H1 (cell line): Measurements from ENCODE around the gene OR5AC2. TPM values are rescaled to one million over a fixed set of nuclear protein-coding genes. Genes with fewer than 3 reads are reported as not detected.

ENCODE experiments used
- CTCF ChIA-PET: fragments of 300-600 bp; sonication (Branson Sonifier 250); formaldehyde crosslinking; loops from one replicate; lab custom pipeline; 2021; ENCODE audit not compliant: partially characterized antibody; lab: Charles Lee
- POLR2A ChIA-PET: fragments of 300-600 bp; sonication (Branson Sonifier 250); formaldehyde crosslinking; loops from one replicate; lab custom pipeline; 2021; ENCODE audit warnings: inconsistent platforms; ENCODE audit not compliant: partially characterized antibody; lab: Charles Lee
- DNase-seq, 2 experiments: peaks; one replicate each; pipeline versions ENCODE4 v3.0.0 to v3.0.0-alpha.2; 2010 to 2022; ENCODE audit warnings: low spot score in 2 of 2, low read depth in 1 of 2, mixed read lengths in 1 of 2
- FAIRE-seq: peaks from 2 replicates; lab custom pipeline; 2011; peaks lifted over from hg19 to GRCh38; lab: Jason Lieb, UNC
- H2AFZ ChIP-seq: 2 replicates; pipeline ENCODE4 v1.8.1; 2012; ENCODE audit warnings: low read length, inconsistent platforms
- H2AK5ac ChIP-seq: 2 replicates; pipeline ENCODE4 v1.6.1; 2013; ENCODE audit warnings: low read depth, low read length
- H2BK120ac ChIP-seq: replicated peaks from 2 replicates; pipeline ENCODE3; 2013; ENCODE audit warnings: low read depth, low read length, inconsistent platforms
- H2BK12ac ChIP-seq: 2 replicates; pipeline ENCODE4 v1.6.1; 2013; ENCODE audit warnings: low read depth, low read length
- H2BK15ac ChIP-seq: 2 replicates; pipeline ENCODE4 v1.6.1; 2013; ENCODE audit warnings: low read length
- H2BK20ac ChIP-seq: 2 replicates; pipeline ENCODE4 v1.6.1; 2013; ENCODE audit warnings: low read length
- H2BK5ac ChIP-seq: 2 replicates; pipeline ENCODE4 v1.6.1; 2013; ENCODE audit warnings: low read depth, low read length
- H3K14ac ChIP-seq: 2 replicates; pipeline ENCODE4 v1.6.1; 2013; ENCODE audit warnings: inconsistent platforms; ENCODE audit not compliant: insufficient read length
- H3K18ac ChIP-seq: 2 replicates; pipeline ENCODE4 v1.6.1; 2013; ENCODE audit warnings: low read length; ENCODE audit errors: extremely low read depth
- H3K23ac ChIP-seq: 2 replicates; pipeline ENCODE4 v1.6.1; 2013; ENCODE audit warnings: inconsistent platforms; ENCODE audit not compliant: insufficient read length
- H3K23me2 ChIP-seq: 2 replicates; pipeline ENCODE4 v1.6.1; 2013; ENCODE audit warnings: low read depth, low read length
- H3K27ac ChIP-seq: 2 replicates; pipeline ENCODE4 v1.6.1; 2011; ENCODE audit warnings: low read depth, low read length, inconsistent platforms
- H3K27me3 ChIP-seq, 4 experiments: replicated peaks in 1 of 4; 1 replicate in 1 of 4; 2 replicates in 3 of 4; pipeline versions ENCODE4 v1.6.1 to v1.8.1; 2011 to 2013; ENCODE audit warnings: low read length in 3 of 4, mild to moderate bottlenecking in 3 of 4, inconsistent platforms in 2 of 4, mixed read lengths in 2 of 4, moderate library complexity in 1 of 4; ENCODE audit not compliant: control insufficient read depth in 3 of 4, insufficient read depth in 3 of 4; ENCODE audit errors: extremely low read depth in 1 of 4
- H3K36me3 ChIP-seq, 4 experiments: 2 replicates each; pipeline versions ENCODE4 v1.6.1 to v1.8.1; 2011 to 2013; ENCODE audit warnings: mild to moderate bottlenecking in 4 of 4, low read length in 3 of 4, moderate library complexity in 2 of 4, control low read depth in 1 of 4, inconsistent platforms in 1 of 4; ENCODE audit not compliant: insufficient read depth in 4 of 4, control insufficient read depth in 2 of 4
- H3K4ac ChIP-seq: replicated peaks from 2 replicates; pipeline ENCODE3; 2013; ENCODE audit warnings: low read length, low read depth, mixed read lengths, inconsistent platforms; ENCODE audit not compliant: insufficient read length
- H3K4me1 ChIP-seq, 4 experiments: replicated peaks in 1 of 4; 1 replicate in 1 of 4; 2 replicates in 3 of 4; pipeline versions ENCODE4 v1.6.1 to v1.8.1; 2011 to 2013; ENCODE audit warnings: low read length in 3 of 4, inconsistent platforms in 2 of 4, mixed read lengths in 1 of 4; ENCODE audit not compliant: insufficient read depth in 4 of 4, control insufficient read depth in 3 of 4
- H3K4me2 ChIP-seq, 2 experiments: 2 replicates each; pipeline versions ENCODE4 v1.6.1 to v1.8.1; 2011 to 2013; ENCODE audit warnings: low read depth in 2 of 2, low read length in 2 of 2, control low read depth in 1 of 2, inconsistent platforms in 1 of 2, mild to moderate bottlenecking in 1 of 2; ENCODE audit not compliant: insufficient read depth in 1 of 2
- H3K4me3 ChIP-seq, 4 experiments: fragments of 200-600, 300-600 bp in 1 of 4; sonication (generic), shearing (Covaris generic), sonication (Bioruptor Twin) in 1 of 4; 2 replicates each; pipeline versions ENCODE4 v1.5.1 to v1.8.1; 2011 to 2016; ENCODE audit warnings: low read length in 4 of 4, low read depth in 3 of 4, control low read depth in 2 of 4, inconsistent platforms in 2 of 4, mild to moderate bottlenecking in 2 of 4, mixed read lengths in 1 of 4, moderate library complexity in 1 of 4; ENCODE audit not compliant: insufficient read depth in 2 of 4; ENCODE audit errors: extremely low read depth in 1 of 4
- H3K56ac ChIP-seq: replicated peaks from 2 replicates; pipeline ENCODE3; 2013; ENCODE audit warnings: low read depth, mild to moderate bottlenecking, mixed read lengths, low read length, inconsistent platforms; ENCODE audit not compliant: insufficient read length
- H3K79me1 ChIP-seq: 2 replicates; pipeline ENCODE4 v1.6.1; 2013; ENCODE audit warnings: low read depth, low read length, control low read depth
- H3K79me2 ChIP-seq, 2 experiments: 2 replicates each; pipeline versions ENCODE4 v1.6.1 to v1.8.1; 2012 to 2013; ENCODE audit warnings: low read length in 2 of 2, mild to moderate bottlenecking in 2 of 2, inconsistent platforms in 1 of 2; ENCODE audit not compliant: insufficient read depth in 2 of 2, control insufficient read depth in 1 of 2
- H3K9ac ChIP-seq, 4 experiments: replicated peaks in 1 of 4; 1 replicate in 1 of 4; 2 replicates in 3 of 4; pipeline versions ENCODE4 v1.6.1 to v1.8.1; 2011 to 2013; ENCODE audit warnings: low read depth in 3 of 4, low read length in 3 of 4, control low read depth in 2 of 4, mild to moderate bottlenecking in 2 of 4, moderate library complexity in 2 of 4, inconsistent platforms in 1 of 4; ENCODE audit errors: extremely low read depth in 1 of 4
- H3K9me3 ChIP-seq, 2 experiments: 2 replicates each; pipeline versions ENCODE4 v1.6.1 to v1.8.1; 2012 to 2013; ENCODE audit warnings: mild to moderate bottlenecking in 2 of 2, moderate library complexity in 2 of 2, control low read depth in 1 of 2, inconsistent platforms in 1 of 2, low read depth in 1 of 2, low read length in 1 of 2, mixed read lengths in 1 of 2; ENCODE audit not compliant: insufficient read depth in 2 of 2
- H4K20me1 ChIP-seq, 2 experiments: replicated peaks in 1 of 2; 2 replicates each; pipeline versions ENCODE3 to v1.8.1; 2011 to 2013; ENCODE audit warnings: inconsistent platforms in 2 of 2, low read length in 2 of 2, mild to moderate bottlenecking in 1 of 2; ENCODE audit not compliant: insufficient read depth in 2 of 2, control insufficient read depth in 1 of 2
- H4K5ac ChIP-seq: 2 replicates; pipeline ENCODE4 v1.6.1; 2013; ENCODE audit warnings: low read length, low read depth, mixed read lengths, inconsistent platforms; ENCODE audit not compliant: insufficient read length
- H4K8ac ChIP-seq: 2 replicates; pipeline ENCODE4 v1.8.0; 2013; ENCODE audit warnings: mild to moderate bottlenecking, moderate library complexity, low read length, inconsistent platforms; ENCODE audit not compliant: insufficient read depth; ENCODE audit errors: extremely low read depth
- H4K91ac ChIP-seq: replicated peaks from 2 replicates; pipeline ENCODE3; 2013; ENCODE audit warnings: low read length, mixed read lengths, inconsistent platforms; ENCODE audit not compliant: insufficient read length
- ATF3 ChIP-seq: IDR thresholded peaks from 2 replicates; pipeline ENCODE4 v1.6.1; 2011; ENCODE audit warnings: low read depth, mild to moderate bottlenecking, low read length; ENCODE audit not compliant: insufficient read depth
- BCL11A ChIP-seq, 2 experiments: IDR thresholded peaks; one replicate each; pipeline ENCODE4 v1.6.1; 2011; ENCODE audit warnings: low read depth in 2 of 2, low read length in 2 of 2, mild to moderate bottlenecking in 2 of 2
- CTCF ChIP-seq, 3 experiments: IDR thresholded peaks; 1 replicate in 2 of 3; 2 replicates in 1 of 3; pipeline versions ENCODE4 v1.5.1 to v1.6.1; 2011; ENCODE audit warnings: low read length in 3 of 3, mild to moderate bottlenecking in 3 of 3, inconsistent platforms in 2 of 3, low read depth in 1 of 3, moderate library complexity in 1 of 3; ENCODE audit not compliant: insufficient read depth in 1 of 3; ENCODE audit errors: control extremely low read depth in 1 of 3
- KDM4A ChIP-seq: IDR thresholded peaks from one replicate; pipeline ENCODE4 v1.7.1; 2012; ENCODE audit warnings: low read depth, mild to moderate bottlenecking, moderate library complexity, low read length, inconsistent platforms; ENCODE audit not compliant: severe bottlenecking
- NANOG ChIP-seq: IDR thresholded peaks from 2 replicates; pipeline ENCODE4 v1.6.1; 2011; ENCODE audit warnings: low read length, low read depth, mild to moderate bottlenecking, inconsistent platforms; ENCODE audit not compliant: insufficient read depth, poor library complexity, severe bottlenecking
- RFX5 ChIP-seq: IDR thresholded peaks from 2 replicates; pipeline ENCODE4 v1.6.1; 2011; ENCODE audit warnings: low read depth, low read length, improper control_type of control experiment, borderline replicate concordance
- SAP30 ChIP-seq: fragments of 300-600 bp; sonication (generic); IDR thresholded peaks from 2 replicates; pipeline ENCODE4 v1.7.1; 2012; ENCODE audit warnings: low read length, moderate library complexity, mild to moderate bottlenecking, inconsistent platforms; ENCODE audit not compliant: insufficient read depth, insufficient replicate concordance
- SRF ChIP-seq: IDR thresholded peaks from 2 replicates; pipeline ENCODE4 v1.6.1; 2011; ENCODE audit warnings: mild to moderate bottlenecking, low read depth, low read length, moderate library complexity
- YY1 ChIP-seq: IDR thresholded peaks from 2 replicates; pipeline ENCODE4 v1.6.1; 2011; ENCODE audit warnings: low read depth, mild to moderate bottlenecking, low read length
- polyA plus RNA-seq, 7 experiments: library from polyadenylated mRNA; depleted of rRNA in 3 of 7; stranded (reverse) in 5 of 7; unstranded in 2 of 7; fragments of >200 nt in 5 of 7; fragments of 200-250 nt in 2 of 7; gene quantifications; 1 replicate in 5 of 7; 2 replicates in 1 of 7; 4 replicates in 1 of 7; pipeline versions ENCODE4 v1.2.1 to v1.2.3, GENCODE V29; 2011 to 2013; ENCODE audit warnings: missing spikeins in 2 of 7, mixed read lengths in 2 of 7
- total RNA-seq: library from RNA; stranded (reverse); fragmentation: NEBNext Ultra II Directional; extraction: Animal tissue kit (Norgen Biotek cat#: 25700); gene quantifications from 2 replicates; pipeline ENCODE4 v1.2.1, GENCODE V29; 2021
- TF ChIP-seq, protein P1 (sequence below): IDR thresholded peaks from 2 replicates; pipeline ENCODE4 v1.6.1; 2012; ENCODE audit warnings: low read length, inconsistent platforms

OR5AC2 gene
- total and polyA plus RNA-seq, 2 of the 8 experiments (the other 6 are each of a cell fraction or from before 2014, with no cell fraction given), result not detected

- no peak overlapping the region for H3K4me3 ChIP-seq
- H3K79me2 ChIP-seq, result no peaks in the 10 kb centered on the region
- no peaks in the 10 kb centered on the region for H3K36me3 ChIP-seq
- no peaks in the 10 kb centered on the region for H3K27me3 ChIP-seq
- no peak overlapping the region for H2BK15ac ChIP-seq
- H3K56ac ChIP-seq, result no peak overlapping the region
- peaks cover 15 to 26% of the 10 kb centered on the region in 2 experiments for H3K9me3 ChIP-seq
- FAIRE-seq (no peak), DNase-seq (no peak)
- H3K18ac ChIP-seq, result no peak overlapping the region
- POLR2A ChIA-PET, result no interaction called here
- no peak overlapping the region for H4K8ac ChIP-seq
- no peak overlapping the region for H3K9ac ChIP-seq
- H2BK120ac ChIP-seq, result no peak overlapping the region
- H3K79me1 ChIP-seq, result no peaks in the 10 kb centered on the region
- no peak overlapping the region for H2BK20ac ChIP-seq
- H2BK12ac ChIP-seq, result no peak overlapping the region
- no peak overlapping the region for H2BK5ac ChIP-seq
- peaks cover 0 to 3% (median 0%) of the 10 kb centered on the region in 4 experiments; a peak in 1 of 7 replicates for H3K4me1 ChIP-seq
- no peaks in the 10 kb centered on the region for H4K20me1 ChIP-seq
- no peak overlapping the region for H3K4me2 ChIP-seq
- no peak overlapping the region for H4K91ac ChIP-seq
- H3K14ac ChIP-seq, result no peak overlapping the region
- no peak overlapping the region for H3K4ac ChIP-seq
- CTCF ChIA-PET, result no interaction called here
- H2AK5ac ChIP-seq, result no peak overlapping the region
- no peak overlapping the region for H4K5ac ChIP-seq
- H2AFZ ChIP-seq, result no peak overlapping the region
- no peak overlapping the region for H3K27ac ChIP-seq
- H3K23ac ChIP-seq, result no peak overlapping the region
- no peaks in the 10 kb centered on the region; the same call in 1 of the 2 replicates for H3K23me2 ChIP-seq
- TF ChIP-seq NANOG, result no peak
- no peak for TF ChIP-seq SRF
- no peak for TF ChIP-seq BCL11A (IDR thresholded peaks at IDR 0.05; ENCODE audit: low read depth in 2 of 2, low read length in 2 of 2)
- TF ChIP-seq CTCF (IDR thresholded peaks at IDR 0.05; ENCODE audit: control extremely low read depth in 1 of 3, insufficient read depth in 1 of 3, low read depth in 1 of 3, low read length in 3 of 3), result no peak
- TF ChIP-seq KDM4A, result no peak
- no peak for TF ChIP-seq SAP30
- TF ChIP-seq, protein P1, sequence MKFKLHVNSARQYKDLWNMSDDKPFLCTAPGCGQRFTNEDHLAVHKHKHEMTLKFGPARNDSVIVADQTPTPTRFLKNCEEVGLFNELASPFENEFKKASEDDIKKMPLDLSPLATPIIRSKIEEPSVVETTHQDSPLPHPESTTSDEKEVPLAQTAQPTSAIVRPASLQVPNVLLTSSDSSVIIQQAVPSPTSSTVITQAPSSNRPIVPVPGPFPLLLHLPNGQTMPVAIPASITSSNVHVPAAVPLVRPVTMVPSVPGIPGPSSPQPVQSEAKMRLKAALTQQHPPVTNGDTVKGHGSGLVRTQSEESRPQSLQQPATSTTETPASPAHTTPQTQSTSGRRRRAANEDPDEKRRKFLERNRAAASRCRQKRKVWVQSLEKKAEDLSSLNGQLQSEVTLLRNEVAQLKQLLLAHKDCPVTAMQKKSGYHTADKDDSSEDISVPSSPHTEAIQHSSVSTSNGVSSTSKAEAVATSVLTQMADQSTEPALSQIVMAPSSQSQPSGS, result no peak
- TF ChIP-seq RFX5, result no peak
- no peak for TF ChIP-seq ATF3
- TF ChIP-seq YY1, result no peak
Observed at GRCh38 chr3:98110550-98110908, 23.6 kb downstream of the OR5AC2 start.
